HG02981 (cell line): ENCODE data around the gene ZWILCH.
"Not testable (repeated sequence)": the region's sequence is repeated elsewhere in the genome, so short reads cannot be mapped to it uniquely, and the experiment has no call there.

ENCODE experiments used
- ATAC-seq: cut with Tn5 transposase; IDR thresholded peaks from one replicate; pipeline ENCODE4 v1.9.1; 2021; ENCODE audit warnings: mild to moderate bottlenecking, moderate library complexity; ENCODE audit not compliant: unreplicated experiment

ZWILCH gene

GRCh38 chr15:66486887-66487286 is 18.2 kb upstream of the ZWILCH start:
- no peak for ATAC-seq

- no peak for ATAC-seq
These were observed 16.6 kb upstream of the ZWILCH start for GRCh38 chr15:66488525-66488924.

GRCh38 chr15:66489179-66489791 is 15.8 kb upstream of the ZWILCH start:
- no peak for ATAC-seq

- ATAC-seq: no peak
These were observed 13.3 kb upstream of the ZWILCH start for GRCh38 chr15:66491846-66492245.

GRCh38 chr15:66494262-66494661 is 10.9 kb upstream of the ZWILCH start:
- no peak for ATAC-seq

- peak; percentile 16 for ATAC-seq
These were observed 8.1 kb upstream of the ZWILCH start for GRCh38 chr15:66496951-66497501.

GRCh38 chr15:66497502-66498455 is 7.3 kb upstream of the ZWILCH start, which contains the start of gene SNAPC5:
SNAPC5 (minus strand) TSS chr15:66497762; CDS start chr15:66497731, 31 bp downstream.
- peak; percentile 92 for ATAC-seq

- no peak for ATAC-seq
These were observed 6.4 kb upstream of the ZWILCH start for GRCh38 chr15:66498501-66499386.

- not testable (repeated sequence) for ATAC-seq
These were observed 4.8 kb upstream of the ZWILCH start for GRCh38 chr15:66500346-66500745.

GRCh38 chr15:66502491-66502890 is 2.6 kb upstream of the ZWILCH start:
- no peak for ATAC-seq

- ATAC-seq: not testable (repeated sequence)
These were observed 2.0 kb upstream of the ZWILCH start for GRCh38 chr15:66503041-66503648.

- no peak for ATAC-seq
These were observed 1.2 kb upstream of the ZWILCH start for GRCh38 chr15:66503780-66504562.

- ATAC-seq: peak; percentile 9
These were observed 295 bp downstream of the ZWILCH start for GRCh38 chr15:66505430-66505811.

GRCh38 chr15:66505818-66506217 is 692 bp downstream of the ZWILCH start:
- no peak for ATAC-seq

GRCh38 chr15:66508293-66508883 is 3.3 kb downstream of the ZWILCH start:
- ATAC-seq: no peak

GRCh38 chr15:66514586-66514985 is 9.5 kb downstream of the ZWILCH start:
- ATAC-seq: no peak

GRCh38 chr15:66515901-66516322 is 10.8 kb downstream of the ZWILCH start:
- ATAC-seq: no peak

GRCh38 chr15:66523926-66524325 is 18.8 kb downstream of the ZWILCH start:
- no peak for ATAC-seq

GRCh38 chr15:66524838-66525237 is 19.7 kb downstream of the ZWILCH start:
- ATAC-seq: no peak
